Stomach (tissue), 9 donors: Measurements from ENCODE around the gene SEBOX. TPM values are rescaled to one million over a fixed set of nuclear protein-coding genes. Genes with fewer than 3 reads are reported as not detected.

ENCODE experiments used
- DNase-seq, 2 donors: peaks; one replicate each; pipeline versions ENCODE4 v3.0.0 to v3.0.0-alpha.2; 2013 to 2019
- H3K27ac ChIP-seq, 5 donors: fragments of 200-600 bp in 4 of 5; sonication (generic) in 4 of 5; one replicate each; pipeline ENCODE4 v1.5.1; 2013 to 2019; ENCODE audit warnings: mild to moderate bottlenecking in 1 of 5, moderate library complexity in 1 of 5
- H3K27me3 ChIP-seq, 3 donors: fragments of 200-600 bp; sonication (generic); one replicate each; pipeline ENCODE4 v1.5.1; 2017 to 2019; ENCODE audit warnings: mixed run types in 1 of 3
- H3K36me3 ChIP-seq, 4 donors: fragments of 200-600 bp; sonication (generic); 1 replicate in 3 of 4; 2 replicates in 1 of 4; pipeline ENCODE4 v1.5.1; 2016 to 2019
- H3K4me1 ChIP-seq, 4 donors: fragments of 200-600 bp; sonication (generic); one replicate each; pipeline ENCODE4 v1.5.1; 2016 to 2019
- H3K4me3 ChIP-seq, 4 donors: fragments of 200-600 bp; sonication (generic) in 3 of 4; one replicate each; pipeline ENCODE4 v1.5.1; 2016 to 2019; ENCODE audit warnings: mild to moderate bottlenecking in 1 of 4
- H3K9me3 ChIP-seq, 4 donors: fragments of 200-600 bp; sonication (generic); one replicate each; pipeline ENCODE4 v1.5.1; 2016 to 2019
- CTCF ChIP-seq, 7 experiments: fragments of 450-650 bp in 4 of 7; fragments of 200-600 bp in 3 of 7; sonication (generic) in 3 of 7; IDR thresholded peaks; one replicate each; pipeline ENCODE4 v1.5.1; 2016 to 2019; ENCODE audit warnings: antibody characterized with exemption in 7 of 7, control low read depth in 2 of 7, mild to moderate bottlenecking in 1 of 7
- EP300 ChIP-seq: sonication (generic); formaldehyde crosslinking; IDR thresholded peaks from one replicate; pipeline ENCODE4 v1.6.1; 2017; ENCODE audit warnings: antibody characterized with exemption
- POLR2A ChIP-seq, 4 donors: fragments of 450-650 bp; IDR thresholded peaks; one replicate each; pipeline ENCODE4 v1.6.1; 2016; ENCODE audit warnings: antibody characterized with exemption in 4 of 4, control low read depth in 2 of 4, mild to moderate bottlenecking in 1 of 4, moderate library complexity in 1 of 4
- POLR2AphosphoS5 ChIP-seq, 3 donors: sonication (generic); formaldehyde crosslinking; IDR thresholded peaks; one replicate each; pipeline ENCODE4 v1.6.1; 2016; ENCODE audit warnings: antibody characterized with exemption in 3 of 3
- WGBS, 5 donors: extraction: QIAGEN DNeasy Blood & Tissue Kit in 3 of 5; methylation state at CpG; one replicate each; pipeline versions ENCODE4 v1.1.5 to v1.1.7; 2013 to 2018; 5-methylcytosine and 5-hydroxymethylcytosine counted together
- intact Hi-C: fragments of 100-400 bp; cut with DNase I; formaldehyde crosslinking; loops from one replicate; pipeline ENCODE4 v1.15.1; 2023; ENCODE audit warnings: low total_unique reads
- polyA plus RNA-seq, 3 donors: library from polyadenylated mRNA; stranded (reverse); fragments of 200-250 nt; gene quantifications; one replicate each; pipeline ENCODE4 v1.2.3, GENCODE V29; 2013
- total RNA-seq, 5 donors: library from RNA; depleted of rRNA; stranded (reverse); fragments of >200 nt; gene quantifications; one replicate each; pipeline versions ENCODE4 v1.1.0 to v1.2.3, GENCODE V29; 2014 to 2016
- donor health status: healthy with polysubstance abuse.
- donor health status: Bipolar disorder and iron deficiency.
- donor health status: healthy.

Gene SEBOX
- total and polyA plus RNA-seq, 8 donors, result not detected

- DNase-seq, result no peak
- Histone ChIP-seq H3K4me3 (no peak overlapping the region), H3K9me3 (no peaks in the 10 kb centered on the region), H3K27ac (no peak overlapping the region), H3K27me3 (no peaks in the 10 kb centered on the region), H3K36me3 (peaks cover 14 to 100% (median 98%) of the 10 kb centered on the region in 4 donors), H3K4me1 (peaks cover 0 to 8% (median 0%) of the 10 kb centered on the region in 4 donors)
- 57 to 94% (median 81%) methylated on average over 4 to 6 of the region's 6 CpGs for WGBS, 5 donors
- TF ChIP-seq POLR2AphosphoS5 (IDR thresholded peaks at IDR 0.05) (no peak), CTCF (IDR thresholded peaks at IDR 0.05) (no peak), POLR2A (IDR thresholded peaks at IDR 0.05) (no peak), EP300 (no peak)
- intact Hi-C loops, result no loop called here
Observed at GRCh38 chr17:28396635-28397239, 31.7 kb upstream of the SEBOX start.

- Histone ChIP-seq H3K36me3 (peaks cover 17 to 100% (median 97%) of the 10 kb centered on the region in 4 donors), H3K4me3 (no peak overlapping the region), H3K9me3 (no peaks in the 10 kb centered on the region), H3K4me1 (peaks cover 0 to 8% (median 0%) of the 10 kb centered on the region in 4 donors), H3K27me3 (no peaks in the 10 kb centered on the region), H3K27ac (no peak overlapping the region)
- no peak for DNase-seq
- TF ChIP-seq EP300 (no peak), POLR2A (IDR thresholded peaks at IDR 0.05) (no peak), CTCF (IDR thresholded peaks at IDR 0.05) (no peak), POLR2AphosphoS5 (IDR thresholded peaks at IDR 0.05) (no peak)
- intact Hi-C loops, result no loop called here
- WGBS, 5 donors, result 57 to 91% (median 88%) methylated on average over 2 to 6 of the region's 6 CpGs
Observed at GRCh38 chr17:28395968-28396367, 31.0 kb upstream of the SEBOX start.

- DNase-seq, result no peak
- TF ChIP-seq EP300 (no peak), POLR2A (IDR thresholded peaks at IDR 0.05) (no peak), CTCF (IDR thresholded peaks at IDR 0.05) (no peak), POLR2AphosphoS5 (IDR thresholded peaks at IDR 0.05) (no peak)
- WGBS, 5 donors, result 42 to 67% (median 60%) methylated on average over 2 of the region's 2 CpGs
- Histone ChIP-seq H3K27ac (no peak overlapping the region), H3K36me3 (peaks cover 18 to 100% (median 97%) of the 10 kb centered on the region in 4 donors), H3K9me3 (no peaks in the 10 kb centered on the region), H3K4me1 (peaks cover 0 to 8% (median 0%) of the 10 kb centered on the region in 4 donors), H3K4me3 (no peak overlapping the region), H3K27me3 (no peaks in the 10 kb centered on the region)
- intact Hi-C loops, result no loop called here
Observed at GRCh38 chr17:28395426-28395825, 30.4 kb upstream of the SEBOX start.

- no peak for DNase-seq
- H3K36me3 ChIP-seq, result peaks cover 25 to 100% (median 98%) of the 10 kb centered on the region in 4 donors
- H3K27me3 ChIP-seq, result no peaks in the 10 kb centered on the region
- H3K9me3 ChIP-seq, result no peaks in the 10 kb centered on the region
- WGBS, 5 donors, result 65 to 85% (median 80%) methylated on average over 7 of the region's 7 CpGs
- H3K4me1 ChIP-seq, result peaks cover 0 to 8% (median 0%) of the 10 kb centered on the region in 4 donors
- no peak overlapping the region for H3K4me3 ChIP-seq
- no peak overlapping the region for H3K27ac ChIP-seq
- intact Hi-C loops, result no loop called here
- TF ChIP-seq POLR2AphosphoS5 (IDR thresholded peaks at IDR 0.05) (no peak), CTCF (IDR thresholded peaks at IDR 0.05) (no peak), EP300 (no peak), POLR2A (IDR thresholded peaks at IDR 0.05) (no peak)
Observed at GRCh38 chr17:28394337-28395116, 29.5 kb upstream of the SEBOX start.
